ENCODE results near the gene ZNF365.

ZNF365 gene

DNA sequence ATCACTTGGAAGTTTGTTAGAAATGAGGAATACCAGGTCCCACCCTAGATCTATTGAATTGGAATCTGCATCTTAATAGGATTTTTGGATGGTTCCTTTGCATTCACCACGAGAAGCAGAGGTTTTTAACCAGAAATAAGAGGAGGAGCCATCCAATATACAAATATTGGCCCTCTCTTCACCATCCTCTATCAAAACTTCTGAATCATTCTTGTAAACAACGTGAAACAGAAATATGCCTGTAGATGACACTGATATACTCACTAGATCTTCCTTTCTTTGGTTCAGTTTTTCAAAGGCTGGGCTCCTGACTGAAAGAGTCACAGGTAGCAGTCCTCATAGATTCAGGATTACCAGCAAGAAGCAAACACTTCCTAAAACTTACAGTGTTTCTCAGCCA, 39.5 kb downstream of the ZNF365 start:
- FAIRE-seq: no peak
- DNase-seq (ENCODE audit: insufficient read length, low spot score): no peak

- no peak for DNase-seq (ENCODE audit: insufficient read length, low spot score)
- FAIRE-seq: no peak
Measured at GRCh38 chr10:62414359-62414758, 40.2 kb downstream of the ZNF365 start.

GRCh38 chr10:62422068-62422590, 48.0 kb downstream of the ZNF365 start:
- DNase-seq (ENCODE audit: insufficient read length, low spot score): no peak
- FAIRE-seq: no peak

- no peak for FAIRE-seq
- no peak for DNase-seq (ENCODE audit: insufficient read length, low spot score)
Measured at GRCh38 chr10:62424026-62424425, 49.9 kb downstream of the ZNF365 start.

- DNase-seq (ENCODE audit: insufficient read length, low spot score) (no peak), FAIRE-seq (no peak)
Measured at GRCh38 chr10:62426086-62426485, 51.9 kb downstream of the ZNF365 start.

DNA sequence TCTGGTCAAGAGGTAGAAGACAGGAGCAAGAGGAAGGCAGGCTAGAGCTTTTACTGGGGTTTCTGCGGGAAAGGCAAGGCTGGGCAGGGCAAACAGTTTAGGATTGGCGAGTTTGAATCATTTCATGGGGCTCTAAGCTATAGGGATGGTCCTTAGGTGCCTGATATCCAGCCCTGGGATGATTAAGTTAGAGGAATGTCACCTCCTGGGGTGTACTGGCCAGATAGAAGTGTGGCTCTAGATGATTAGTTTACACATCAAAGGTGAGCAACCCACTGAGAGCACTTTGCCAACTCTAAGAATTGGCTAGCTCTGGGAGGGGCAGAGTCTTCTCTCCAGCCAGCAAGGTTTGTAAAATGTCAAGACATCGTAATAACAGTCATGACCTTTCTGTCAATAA, 52.4 kb downstream of the ZNF365 start:
- no peak for DNase-seq (ENCODE audit: insufficient read length, low spot score)
- no peak for FAIRE-seq

GRCh38 chr10:62430881-62431280, 56.7 kb downstream of the ZNF365 start:
- no peak for DNase-seq (ENCODE audit: insufficient read length, low spot score)

DNA sequence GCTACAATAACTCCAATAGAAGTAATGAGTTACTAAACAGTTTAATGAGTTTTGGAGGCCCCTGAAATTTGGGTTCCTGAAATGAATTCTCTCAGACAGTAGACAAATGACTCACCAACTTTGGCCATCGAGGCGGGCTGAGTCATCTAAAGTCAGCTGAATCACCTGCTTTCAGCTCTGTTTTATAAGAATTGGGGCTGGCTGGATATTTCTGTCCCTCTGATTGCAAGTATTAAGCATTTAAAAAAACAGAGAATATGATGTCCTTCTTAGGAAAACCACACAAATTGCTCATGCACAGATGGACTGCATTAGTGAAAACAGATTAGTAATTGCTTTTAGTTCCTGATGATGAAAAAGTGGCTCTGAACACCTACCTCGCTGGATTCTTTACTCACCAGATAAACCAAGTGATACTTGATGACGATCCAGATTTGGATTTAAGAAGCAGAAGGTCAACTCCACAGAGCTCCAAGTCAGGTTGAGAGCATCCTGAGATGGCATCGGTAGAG, 59.1 kb downstream of the ZNF365 start:
- FAIRE-seq: no peak

More at GRCh38 chr10:62430881-62431280, 56.7 kb downstream of the ZNF365 start:
- FAIRE-seq: no peak

DNA sequence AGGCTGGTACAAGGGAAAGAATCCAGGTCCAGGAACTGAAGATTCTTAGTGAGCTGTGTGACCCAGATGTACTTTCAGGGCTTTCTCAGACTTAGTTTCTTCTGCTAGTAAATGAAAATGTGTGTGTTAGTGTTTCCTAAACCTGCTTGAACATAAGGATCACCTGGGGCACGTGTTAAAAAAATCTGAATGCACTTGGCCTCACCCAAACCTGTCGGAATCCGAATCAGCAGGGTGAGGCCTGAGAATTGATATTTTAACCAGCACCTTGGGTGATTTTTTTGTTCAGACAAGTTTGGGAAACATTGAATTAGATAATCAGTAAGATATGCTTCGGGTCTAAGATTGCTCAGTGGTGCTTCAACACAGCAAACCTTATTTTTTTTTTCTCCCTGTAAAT, 59.7 kb downstream of the ZNF365 start:
- FAIRE-seq (no peak), DNase-seq (ENCODE audit: insufficient read length, low spot score) (no peak)

More for the DNA sequence above, 59.1 kb downstream of the ZNF365 start:
- peak; percentile 12 for DNase-seq (ENCODE audit: insufficient read length, low spot score)

- DNase-seq (ENCODE audit: insufficient read length, low spot score) (no peak), FAIRE-seq (peak; percentile 80)
Measured at GRCh38 chr10:62437696-62438095, 63.5 kb downstream of the ZNF365 start.

DNA sequence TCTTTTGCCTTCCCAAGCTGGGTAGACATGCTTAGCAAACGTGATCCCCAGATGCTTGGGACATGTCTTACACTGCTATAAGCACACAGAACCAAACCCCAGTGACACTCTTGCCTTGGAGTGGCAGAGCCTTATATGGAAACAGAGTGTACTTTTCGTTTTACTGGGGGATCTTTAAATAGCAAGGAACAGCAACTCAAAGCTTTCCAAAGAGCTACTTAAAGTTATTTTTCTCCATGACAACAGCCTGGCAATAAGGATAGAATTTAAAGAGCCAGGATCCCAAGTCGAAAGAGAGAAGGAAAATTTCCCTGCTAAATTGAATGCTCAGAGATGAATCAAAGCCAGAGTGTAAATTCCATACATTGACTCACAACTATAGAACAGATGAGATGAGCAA, 67.8 kb downstream of the ZNF365 start:
- DNase-seq (ENCODE audit: insufficient read length, low spot score): no peak
- no peak for FAIRE-seq

DNA sequence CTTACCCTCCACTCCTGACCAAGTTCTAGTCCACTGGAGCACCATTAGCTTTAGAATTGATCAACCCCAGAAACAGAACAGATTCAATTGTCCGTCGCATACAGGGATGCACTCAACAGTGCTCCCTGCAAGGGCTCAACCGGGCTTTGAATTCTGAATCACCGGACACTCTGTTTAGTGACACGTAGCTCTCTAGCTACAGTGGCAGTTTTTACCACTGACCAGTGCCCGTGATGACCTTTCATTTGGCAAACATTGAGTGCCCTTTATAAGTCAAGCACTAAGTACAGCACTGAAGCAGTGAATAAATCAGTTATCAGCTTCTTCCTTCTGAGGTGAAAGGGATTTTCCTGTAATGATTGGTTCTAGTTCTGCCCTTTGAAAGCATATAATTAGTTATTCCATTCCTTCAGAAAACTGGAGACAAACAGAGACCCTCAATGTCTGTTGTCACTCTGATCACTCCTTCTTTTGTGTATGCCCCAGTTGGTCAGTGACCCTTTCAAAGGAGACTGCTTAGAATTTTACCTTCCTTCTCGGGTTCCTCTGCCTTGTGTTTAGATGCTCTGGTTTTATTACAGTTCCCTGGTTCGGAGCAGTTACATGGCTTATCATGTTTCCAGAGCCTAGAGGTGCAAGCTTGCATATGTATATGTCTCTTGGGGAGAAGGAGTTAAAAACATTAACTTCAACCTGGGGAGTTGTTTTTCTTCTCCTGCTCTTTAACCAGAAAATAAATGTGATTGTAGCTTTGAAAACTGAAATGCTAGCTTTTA, 68.9 kb downstream of the ZNF365 start:
- FAIRE-seq (no peak), DNase-seq (ENCODE audit: insufficient read length, low spot score) (no peak)

DNA sequence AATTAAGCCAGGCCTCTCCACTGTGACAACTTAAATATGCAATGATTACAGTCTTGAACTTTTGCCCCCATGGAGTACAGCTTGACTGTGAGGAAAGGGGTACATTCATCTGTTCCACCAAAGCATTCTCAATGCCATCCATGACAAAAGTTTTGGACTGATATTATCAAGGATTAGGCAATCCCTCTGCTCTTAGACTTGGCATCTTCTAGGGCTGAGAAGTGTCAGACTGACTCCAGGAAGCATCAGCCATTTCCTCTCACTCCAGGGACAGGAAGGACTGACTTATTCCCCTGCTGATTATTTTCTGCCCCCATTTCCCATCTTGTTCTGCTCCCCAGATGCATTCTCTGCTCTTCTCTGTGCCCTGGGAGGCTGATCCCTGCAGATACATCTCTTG, 69.7 kb downstream of the ZNF365 start:
- FAIRE-seq: no peak
- no peak for DNase-seq (ENCODE audit: insufficient read length, low spot score)

- no peak for FAIRE-seq
- no peak for DNase-seq (ENCODE audit: insufficient read length, low spot score)
Measured at GRCh38 chr10:62446627-62447026, 72.5 kb downstream of the ZNF365 start.

GRCh38 chr10:62450912-62451610, 76.9 kb downstream of the ZNF365 start:
- FAIRE-seq (no peak), DNase-seq (ENCODE audit: insufficient read length, low spot score) (no peak)

DNA sequence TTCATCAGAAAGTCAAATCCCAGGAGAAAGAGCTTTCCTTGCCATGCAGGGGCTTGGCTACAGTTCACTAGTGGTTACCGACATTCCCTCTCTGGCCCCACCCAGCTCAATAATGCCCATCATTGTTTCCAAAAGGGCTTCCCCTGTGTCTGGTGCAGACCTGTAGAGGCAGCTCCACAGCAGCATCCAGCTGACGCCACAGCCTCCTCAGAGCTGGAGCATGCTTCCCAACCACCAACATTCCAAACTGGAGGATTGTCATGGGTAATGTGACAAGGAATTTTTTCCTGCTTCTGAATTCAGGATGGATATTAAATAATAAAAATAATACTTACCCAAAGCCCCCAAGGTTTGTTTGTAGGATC, 77.4 kb downstream of the ZNF365 start:
- FAIRE-seq: no peak
- DNase-seq (ENCODE audit: insufficient read length, low spot score): no peak
